B cell (primary cell): ENCODE data around the gene CBX8.

ENCODE experiments used
- CTCF ChIP-seq: fragments of 200-600 bp; IDR thresholded peaks from one replicate; pipeline ENCODE4 v1.8.0; 2022; ENCODE audit warnings: antibody characterized with exemption, mild to moderate bottlenecking
- EZH2 ChIP-seq: IDR thresholded peaks from 2 replicates; pipeline ENCODE4 v1.6.1; 2012; ENCODE audit warnings: borderline replicate concordance, low read depth, mild to moderate bottlenecking, moderate library complexity, low read length; ENCODE audit not compliant: insufficient read depth, poor library complexity, severe bottlenecking

GRCh38 chr17:79783891-79784290 is 13.0 kb downstream of the CBX8 start:
- TF ChIP-seq CTCF = no peak
- no peak for TF ChIP-seq EZH2
